ENCODE results near the gene SNRPA1.

The SNRPA1 gene

GRCh38 chr15:101237251-101237650, 57.8 kb downstream of the SNRPA1 start:
- no peak for TF ChIP-seq CTCF (IDR thresholded peaks at IDR 0.05; ENCODE audit: low read depth, low read length, missing control alignments)
- DNase-seq (ENCODE audit: low read depth), result no peak
- H3K4me3 ChIP-seq (ENCODE audit: low read depth, low read length), result no peak overlapping the region

GRCh38 chr15:101233651-101234280, 61.3 kb downstream of the SNRPA1 start:
- DNase-seq (ENCODE audit: low read depth), result no peak
- no peak overlapping the region for H3K4me3 ChIP-seq (ENCODE audit: low read depth, low read length)
- TF ChIP-seq CTCF (IDR thresholded peaks at IDR 0.05; ENCODE audit: low read depth, low read length, missing control alignments), result no peak

GRCh38 chr15:101232677-101233076, 62.4 kb downstream of the SNRPA1 start:
- TF ChIP-seq CTCF (IDR thresholded peaks at IDR 0.05; ENCODE audit: low read depth, low read length, missing control alignments), result no peak
- no peak for DNase-seq (ENCODE audit: low read depth)
- no peak overlapping the region for H3K4me3 ChIP-seq (ENCODE audit: low read depth, low read length)
